Right lobe of liver (tissue), 6 donors: ENCODE measurements around the gene NMRAL1. TPM values are rescaled to one million over a fixed set of nuclear protein-coding genes. Genes with fewer than 3 reads are reported as not detected.

Experiments used
- ATAC-seq, 4 donors: fragments of 200-7000 bp; cut with Tn5 transposase; one replicate each; pipeline ENCODE4 v1.9.1; 2020; ENCODE audit warnings: mild to moderate bottlenecking in 4 of 4, moderate library complexity in 4 of 4
- DNase-seq, 3 donors: peaks; one replicate each; pipeline ENCODE4 v3.0.0-alpha.2; 2020
- H3K27ac ChIP-seq, 3 donors: fragments of 200-600 bp; one replicate each; pipeline ENCODE4 v1.8.0; 2022
- H3K27me3 ChIP-seq, 2 donors: fragments of 200-600 bp; one replicate each; pipeline ENCODE4 v1.8.0; 2022
- H3K36me3 ChIP-seq, 4 donors: fragments of 200-600 bp; sonication (generic) in 1 of 4; one replicate each; pipeline versions ENCODE4 v1.5.1 to v1.8.0; 2017 to 2022; ENCODE audit warnings: control low read depth in 1 of 4
- H3K4me1 ChIP-seq, 4 donors: fragments of 200-600 bp; sonication (generic) in 1 of 4; one replicate each; pipeline versions ENCODE4 v1.5.1 to v1.8.0; 2017 to 2022; ENCODE audit warnings: control low read depth in 1 of 4
- H3K4me3 ChIP-seq, 3 donors: fragments of 200-600 bp; one replicate each; pipeline ENCODE4 v1.8.0; 2022
- H3K9me3 ChIP-seq, 4 donors: fragments of 200-600 bp; sonication (generic) in 1 of 4; one replicate each; pipeline versions ENCODE4 v1.5.1 to v1.8.0; 2017 to 2022; ENCODE audit warnings: control low read depth in 1 of 4
- POLR2A ChIP-seq: fragments of 450-650 bp; IDR thresholded peaks from one replicate; pipeline ENCODE4 v1.6.1; 2017; ENCODE audit warnings: antibody characterized with exemption, mild to moderate bottlenecking
- WGBS: methylation state at CpG from one replicate; pipeline ENCODE4 v1.1.6; 2018; ENCODE audit warnings: low coverage, low lambda C conversion rate; ENCODE audit not compliant: insufficient coverage; ENCODE audit errors: missing lambda C conversion rate; 5-methylcytosine and 5-hydroxymethylcytosine counted together
- intact Hi-C, 2 donors: fragments of 100-400 bp; cut with DNase I; formaldehyde crosslinking; loops; one replicate each; pipeline versions ENCODE4 v1.11.2 to v1.14.1; 2022
- total RNA-seq, 6 experiments: library from RNA; depleted of rRNA in 2 of 6; stranded (reverse); fragments of >200 nt in 2 of 6; fragmentation: NEBNext Ultra II Directional in 3 of 6; extraction: Animal tissue kit (Norgen Biotek cat#: 25700) in 3 of 6; gene quantifications; one replicate each; pipeline versions ENCODE4 v1.1.0 to v1.2.4, GENCODE V29; 2016 to 2023
- TF ChIP-seq, protein P1 (sequence below), 4 donors: fragments of 200-600 bp in 3 of 4; fragments of 450-650 bp in 1 of 4; IDR thresholded peaks; one replicate each; pipeline versions ENCODE4 v1.5.1 to v1.8.0; 2016 to 2022; ENCODE audit warnings: antibody characterized with exemption in 4 of 4, mild to moderate bottlenecking in 2 of 4
- donor health status: DM: no; HTN: yes; CAD: no.
- donor health status: DM: no; HTN: no; CAD: no.
- donor health status: DM: no; HTN: no; CAD: no.
- donor health status: DM: no; HTN: yes; CAD: no.
- donor health status: DM: no; HTN: yes; CAD: no.

Gene NMRAL1
- total RNA-seq, 6 experiments from 2014 or later = 19.9 to 44.0 (median 35.5) TPM

DNA sequence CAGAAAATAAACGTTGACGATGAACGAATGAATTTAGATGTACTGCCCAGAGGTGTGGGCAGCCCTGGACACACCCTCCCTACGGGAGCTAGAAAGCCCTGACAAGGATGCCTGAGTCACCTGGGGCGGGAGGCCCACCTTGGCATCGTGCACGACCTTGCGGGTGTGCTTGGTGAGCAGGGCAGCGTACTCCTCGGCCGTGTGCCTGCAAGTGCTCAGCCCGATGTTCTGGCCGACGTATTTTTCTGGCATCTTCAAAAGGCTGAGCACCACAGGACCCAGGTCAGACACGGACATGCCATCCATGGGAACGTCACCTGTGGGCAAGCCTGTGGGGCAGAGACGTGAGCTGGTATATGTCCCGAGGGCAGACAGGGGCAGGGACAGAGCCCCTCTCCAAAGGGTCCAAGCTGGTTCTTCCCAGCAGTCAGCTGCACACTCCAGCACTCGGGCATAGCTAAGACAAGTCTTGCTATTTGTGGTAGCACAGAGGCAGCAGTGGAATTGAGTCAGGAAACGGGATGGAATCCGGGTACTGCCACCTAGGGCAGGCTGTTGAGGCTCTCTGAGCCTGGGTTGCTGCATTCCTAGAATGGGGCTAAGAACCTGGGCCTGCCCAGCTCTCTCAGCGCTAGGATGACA, 10.8 kb downstream of the NMRAL1 start:
- Histone ChIP-seq H3K27ac (no peak overlapping the region), H3K27me3 (no peaks in the 10 kb centered on the region), H3K9me3 (no peaks in the 10 kb centered on the region), H3K4me3 (no peak overlapping the region), H3K36me3 (peaks cover 0 to 39% (median 5%) of the 10 kb centered on the region in 4 donors), H3K4me1 (peaks cover 2 to 15% (median 8%) of the 10 kb centered on the region in 4 donors)
- WGBS = 72% methylated on average over 5 of the region's 22 CpGs
- intact Hi-C loops = no loop called here
- TF ChIP-seq, protein P1, sequence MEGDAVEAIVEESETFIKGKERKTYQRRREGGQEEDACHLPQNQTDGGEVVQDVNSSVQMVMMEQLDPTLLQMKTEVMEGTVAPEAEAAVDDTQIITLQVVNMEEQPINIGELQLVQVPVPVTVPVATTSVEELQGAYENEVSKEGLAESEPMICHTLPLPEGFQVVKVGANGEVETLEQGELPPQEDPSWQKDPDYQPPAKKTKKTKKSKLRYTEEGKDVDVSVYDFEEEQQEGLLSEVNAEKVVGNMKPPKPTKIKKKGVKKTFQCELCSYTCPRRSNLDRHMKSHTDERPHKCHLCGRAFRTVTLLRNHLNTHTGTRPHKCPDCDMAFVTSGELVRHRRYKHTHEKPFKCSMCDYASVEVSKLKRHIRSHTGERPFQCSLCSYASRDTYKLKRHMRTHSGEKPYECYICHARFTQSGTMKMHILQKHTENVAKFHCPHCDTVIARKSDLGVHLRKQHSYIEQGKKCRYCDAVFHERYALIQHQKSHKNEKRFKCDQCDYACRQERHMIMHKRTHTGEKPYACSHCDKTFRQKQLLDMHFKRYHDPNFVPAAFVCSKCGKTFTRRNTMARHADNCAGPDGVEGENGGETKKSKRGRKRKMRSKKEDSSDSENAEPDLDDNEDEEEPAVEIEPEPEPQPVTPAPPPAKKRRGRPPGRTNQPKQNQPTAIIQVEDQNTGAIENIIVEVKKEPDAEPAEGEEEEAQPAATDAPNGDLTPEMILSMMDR (IDR thresholded peaks at IDR 0.05) = no peak
- TF ChIP-seq POLR2A = no peak
- DNase-seq = no peak
- no peak for ATAC-seq

DNA sequence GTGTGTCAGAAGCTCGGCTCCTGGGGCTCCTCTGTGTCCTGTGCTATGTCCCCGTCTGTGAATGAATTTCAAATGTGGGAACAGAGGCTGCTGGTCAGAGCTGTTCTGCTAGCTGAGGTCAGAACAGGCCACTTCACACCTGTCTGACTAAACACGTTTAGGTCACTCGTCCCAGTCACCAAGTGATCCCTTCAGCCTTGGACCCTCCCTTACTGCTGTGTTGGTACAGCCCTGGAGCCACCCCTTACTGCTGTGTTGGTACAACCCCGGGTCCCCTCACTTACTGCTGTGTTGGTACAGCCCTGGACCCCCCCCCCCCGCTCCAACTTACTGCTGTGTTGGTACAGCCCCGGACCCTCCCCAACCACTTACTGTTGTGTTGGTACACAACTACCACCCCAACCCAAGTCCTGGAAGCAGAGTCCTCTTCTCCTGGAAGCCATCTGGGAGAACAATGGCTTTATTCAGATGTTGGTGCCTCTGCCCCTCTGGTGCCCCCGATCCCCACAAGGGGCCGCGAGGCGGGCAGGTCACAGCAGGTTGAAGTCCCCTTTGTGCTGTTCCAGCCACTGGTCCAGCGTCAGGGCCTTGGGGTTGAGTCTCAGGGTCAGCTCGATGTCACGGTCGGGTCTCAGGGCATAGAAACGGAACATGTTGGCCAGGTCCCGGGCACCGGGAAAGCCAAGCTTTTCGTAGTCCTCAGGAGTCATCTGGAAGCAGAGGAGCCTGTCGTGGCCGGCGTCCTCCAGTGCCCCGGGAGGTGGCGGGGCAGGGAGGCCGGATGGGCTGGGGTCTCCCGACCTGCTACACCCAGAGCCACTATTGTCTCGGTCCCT, 13.0 kb downstream of the NMRAL1 start:
- peaks cover 2 to 23% (median 8%) of the 10 kb centered on the region in 4 donors for H3K4me1 ChIP-seq
- DNase-seq = no peak
- intact Hi-C loops = no loop called here
- H3K27ac ChIP-seq = no peak overlapping the region
- H3K9me3 ChIP-seq = no peaks in the 10 kb centered on the region
- TF ChIP-seq POLR2A = no peak
- TF ChIP-seq, protein P1 (IDR thresholded peaks at IDR 0.05) = no peak
- no peak overlapping the region for H3K4me3 ChIP-seq
- 82% methylated on average over 3 of the region's 27 CpGs for WGBS
- H3K27me3 ChIP-seq = no peaks in the 10 kb centered on the region
- ATAC-seq = peak in 1 of 4 donors; percentile 6
- peaks cover 0 to 46% (median 8%) of the 10 kb centered on the region in 4 donors for H3K36me3 ChIP-seq

DNA sequence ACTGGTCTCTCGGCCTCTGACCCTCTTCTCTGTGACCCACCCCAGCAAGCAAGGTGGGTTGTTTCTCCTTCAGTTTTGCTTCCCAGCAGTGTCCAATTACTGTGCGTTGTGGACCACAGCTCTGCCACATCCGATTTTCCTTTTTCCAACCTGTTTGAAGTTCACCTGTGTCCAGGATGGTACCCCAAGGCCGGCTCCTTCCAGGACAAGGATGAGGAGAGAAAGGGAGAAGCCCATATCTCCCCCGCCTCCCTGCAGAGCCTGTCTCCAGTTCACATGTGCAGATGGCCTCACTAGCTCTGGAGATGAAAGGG, 13.5 kb downstream of the NMRAL1 start:
- no peaks in the 10 kb centered on the region for H3K9me3 ChIP-seq
- ATAC-seq = no peak
- H3K36me3 ChIP-seq = peaks cover 0 to 46% (median 11%) of the 10 kb centered on the region in 4 donors
- no peak for DNase-seq
- WGBS = 100% methylated on average over 1 of the region's 5 CpGs
- TF ChIP-seq POLR2A = no peak
- TF ChIP-seq, protein P1 (IDR thresholded peaks at IDR 0.05) = no peak
- peaks cover 2 to 23% (median 8%) of the 10 kb centered on the region in 4 donors for H3K4me1 ChIP-seq
- H3K4me3 ChIP-seq = no peak overlapping the region
- no peak overlapping the region for H3K27ac ChIP-seq
- H3K27me3 ChIP-seq = no peaks in the 10 kb centered on the region
- intact Hi-C loops = no loop called here

DNA sequence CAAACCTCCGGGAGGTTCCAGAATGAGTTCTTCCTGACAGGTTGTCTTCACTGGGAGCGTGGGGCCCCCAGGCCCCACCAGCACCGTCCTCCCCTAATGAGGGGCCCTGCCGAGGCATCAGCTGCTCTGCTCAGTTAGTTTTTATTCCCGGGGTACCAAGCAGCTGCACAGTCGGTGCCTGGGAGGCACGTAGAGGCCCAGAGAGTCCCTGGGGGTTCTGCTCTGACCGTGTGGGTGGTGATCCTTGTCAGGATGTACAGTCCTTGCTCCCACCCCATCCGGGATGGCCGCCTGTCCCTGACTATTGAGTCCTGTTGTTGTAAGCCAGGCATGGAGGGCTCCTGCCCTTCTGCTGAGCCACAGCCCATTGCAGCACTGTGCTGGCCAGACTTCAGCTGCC, 18.5 kb downstream of the NMRAL1 start:
- Histone ChIP-seq H3K27ac (no peak overlapping the region), H3K4me1 (peaks cover 2 to 23% (median 8%) of the 10 kb centered on the region in 4 donors), H3K36me3 (peaks cover 0 to 61% (median 15%) of the 10 kb centered on the region in 4 donors), H3K27me3 (no peaks in the 10 kb centered on the region), H3K9me3 (no peaks in the 10 kb centered on the region), H3K4me3 (no peak overlapping the region)
- no peak for ATAC-seq
- DNase-seq = no peak
- intact Hi-C loops = no loop called here
- WGBS = no CpG with 5 or more reads among the region's 10 CpGs
- no peak for TF ChIP-seq POLR2A
- TF ChIP-seq, protein P1 (IDR thresholded peaks at IDR 0.05) = no peak
